ENCODE data around the gene GADD45B. TPM values are rescaled to one million over a fixed set of nuclear protein-coding genes. Genes with fewer than 3 reads are reported as not detected.

Gene GADD45B, protein sequence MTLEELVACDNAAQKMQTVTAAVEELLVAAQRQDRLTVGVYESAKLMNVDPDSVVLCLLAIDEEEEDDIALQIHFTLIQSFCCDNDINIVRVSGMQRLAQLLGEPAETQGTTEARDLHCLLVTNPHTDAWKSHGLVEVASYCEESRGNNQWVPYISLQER
- total RNA-seq = 10 to 100 TPM; 40.6 to 80.0 TPM

DNA sequence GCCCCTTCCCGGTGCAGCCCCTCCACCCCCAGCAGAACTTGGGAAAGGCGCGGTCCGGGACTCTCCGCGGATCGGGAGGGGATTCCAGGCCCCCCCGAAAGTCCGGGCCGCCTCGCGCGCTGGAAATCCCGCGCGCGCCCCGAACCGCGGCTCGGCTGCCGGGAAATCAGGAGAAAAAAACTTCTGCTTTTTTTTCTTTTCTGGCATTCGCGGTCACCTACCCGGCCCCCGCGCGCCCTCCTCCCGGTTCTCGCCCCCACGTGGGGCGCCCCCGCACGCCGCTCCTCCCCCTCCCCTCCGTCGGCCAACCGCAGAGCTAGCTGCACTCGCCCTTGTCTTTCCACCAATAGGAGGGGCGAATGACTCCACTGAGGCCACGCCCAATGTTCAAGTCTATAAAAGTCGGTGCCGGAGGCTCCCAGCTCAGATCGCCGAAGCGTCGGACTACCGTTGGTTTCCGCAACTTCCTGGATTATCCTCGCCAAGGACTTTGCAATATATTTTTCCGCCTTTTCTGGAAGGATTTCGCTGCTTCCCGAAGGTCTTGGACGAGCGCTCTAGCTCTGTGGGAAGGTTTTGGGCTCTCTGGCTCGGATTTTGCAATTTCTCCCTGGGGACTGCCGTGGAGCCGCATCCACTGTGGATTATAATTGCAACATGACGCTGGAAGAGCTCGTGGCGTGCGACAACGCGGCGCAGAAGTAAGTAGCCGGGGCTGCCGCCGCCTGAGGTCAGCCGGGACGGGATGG, at the start of gene GADD45B:
Gene GADD45B, plus strand, starts transcription at position 426 of the 749 bp plus-strand sequence. Its CDS starts 232 bp downstream, at position 658.
- Mint-ChIP-seq H3K9me3 (no peaks in the 10 kb centered on the region), H3K36me3 (ENCODE audit: low read depth) (peaks cover 38% of the 10 kb centered on the region), H3K4me1 (peaks cover 8% of the 10 kb centered on the region), H3K4me3 (peak within 1 kb of the TSS; percentile 98), H3K27me3 (no peaks in the 10 kb centered on the region), H3K27ac (peak within 1 kb of the TSS; percentile 98)
- peak; percentile 60 for ATAC-seq (replicated peaks)

- peaks cover 3% of the 10 kb centered on the region for H3K4me1 Mint-ChIP-seq
- ATAC-seq (replicated peaks) = peak; percentile 20
- peak overlapping the region; percentile 97 for H3K27ac Mint-ChIP-seq
- no peaks in the 10 kb centered on the region for H3K9me3 Mint-ChIP-seq
- peaks cover 34% of the 10 kb centered on the region for H3K36me3 Mint-ChIP-seq (ENCODE audit: low read depth)
- H3K27me3 Mint-ChIP-seq = no peaks in the 10 kb centered on the region
- H3K4me3 Mint-ChIP-seq = peak overlapping the region; percentile 91
Observed at GRCh38 chr19:2426611-2427428, 49.1 kb upstream of the GADD45B start.

DNA sequence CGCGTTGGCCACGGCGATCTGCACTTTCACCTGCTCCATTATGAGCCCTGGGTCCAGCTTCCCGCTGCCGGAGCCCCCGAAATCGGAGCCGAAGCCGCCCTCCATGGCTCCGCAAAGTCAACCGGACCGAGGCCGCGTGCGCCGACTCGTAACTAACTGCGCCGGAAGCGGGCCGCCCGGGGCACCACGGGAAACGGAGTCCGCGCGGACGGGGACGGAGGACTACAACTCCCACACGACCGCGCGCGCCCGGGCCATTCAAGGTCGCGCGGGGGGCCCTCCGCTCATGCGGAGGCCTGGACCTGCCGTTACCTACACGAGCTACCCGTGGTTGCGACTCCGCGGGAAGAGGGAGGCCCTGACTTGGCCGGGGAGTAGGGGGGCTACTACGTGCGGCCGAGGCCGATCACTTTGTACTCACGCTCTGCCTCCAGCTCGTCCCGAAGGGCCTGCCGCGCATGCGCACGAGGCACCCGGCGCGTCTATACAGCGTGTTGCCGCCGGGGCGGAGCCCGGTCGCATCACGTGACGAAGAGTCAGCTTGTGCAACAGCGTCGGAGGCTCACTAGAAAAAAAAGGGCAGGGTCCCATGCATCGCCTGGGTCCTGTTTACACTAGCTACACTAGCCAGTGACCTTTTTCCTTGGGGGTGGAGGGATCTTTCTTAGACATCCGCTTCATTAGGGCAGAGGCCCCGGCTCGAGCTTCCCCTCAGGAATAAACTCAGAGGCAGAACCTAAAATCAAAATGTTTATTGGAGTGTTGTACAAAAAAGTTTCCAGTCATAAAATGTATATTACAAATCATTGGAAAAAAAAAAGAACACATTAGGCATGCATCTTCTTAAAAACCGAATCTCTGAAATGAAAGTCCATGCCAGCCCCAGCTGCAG, 48.3 kb upstream of the GADD45B start, which contains the start of gene TIMM13:
Gene TIMM13, minus strand, starts transcription at position 158 of the 892 bp plus-strand sequence. Its CDS starts 53 bp downstream, at position 105.
- ATAC-seq (replicated peaks) = peak; percentile 96
- peak within 1 kb of the TSS; percentile 91 for H3K4me3 Mint-ChIP-seq
- no peaks in the 10 kb centered on the region for H3K27me3 Mint-ChIP-seq
- H3K36me3 Mint-ChIP-seq (ENCODE audit: low read depth) = peaks cover 36% of the 10 kb centered on the region
- H3K9me3 Mint-ChIP-seq = no peaks in the 10 kb centered on the region
- H3K27ac Mint-ChIP-seq = peak within 1 kb of the TSS; percentile 97
- peaks cover 3% of the 10 kb centered on the region for H3K4me1 Mint-ChIP-seq

DNA sequence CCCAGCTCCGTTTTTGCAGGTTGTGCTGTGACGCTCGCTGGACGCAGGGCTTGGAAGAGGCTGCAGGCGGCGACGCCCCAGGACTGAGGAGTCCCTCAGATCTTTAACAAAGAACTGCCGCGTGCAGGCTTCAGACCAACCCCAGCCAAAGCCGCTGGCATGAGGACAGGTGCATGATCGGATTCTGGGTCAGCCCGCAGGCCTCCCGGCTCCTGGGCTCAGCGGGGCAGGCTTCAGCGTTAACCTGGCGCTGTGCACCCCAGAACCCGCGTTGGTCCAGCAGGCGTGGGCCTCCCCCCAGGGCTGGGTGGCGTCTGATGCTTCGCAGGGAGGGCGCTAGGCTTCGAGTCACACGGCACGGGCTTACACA, 47.6 kb upstream of the GADD45B start:
- Mint-ChIP-seq H3K4me1 (peaks cover 3% of the 10 kb centered on the region), H3K9me3 (no peaks in the 10 kb centered on the region), H3K4me3 (peak overlapping the region; percentile 91), H3K27ac (peak overlapping the region; percentile 97), H3K36me3 (ENCODE audit: low read depth) (peaks cover 36% of the 10 kb centered on the region), H3K27me3 (no peaks in the 10 kb centered on the region)
- ATAC-seq (replicated peaks) = no peak

GRCh38 chr19:2428756-2429711, 46.9 kb upstream of the GADD45B start:
- Mint-ChIP-seq H3K36me3 (ENCODE audit: low read depth) (peaks cover 36% of the 10 kb centered on the region), H3K4me1 (peaks cover 3% of the 10 kb centered on the region), H3K4me3 (no peak overlapping the region), H3K27me3 (no peaks in the 10 kb centered on the region), H3K9me3 (no peaks in the 10 kb centered on the region), H3K27ac (no peak overlapping the region)
- no peak for ATAC-seq (replicated peaks)

DNA sequence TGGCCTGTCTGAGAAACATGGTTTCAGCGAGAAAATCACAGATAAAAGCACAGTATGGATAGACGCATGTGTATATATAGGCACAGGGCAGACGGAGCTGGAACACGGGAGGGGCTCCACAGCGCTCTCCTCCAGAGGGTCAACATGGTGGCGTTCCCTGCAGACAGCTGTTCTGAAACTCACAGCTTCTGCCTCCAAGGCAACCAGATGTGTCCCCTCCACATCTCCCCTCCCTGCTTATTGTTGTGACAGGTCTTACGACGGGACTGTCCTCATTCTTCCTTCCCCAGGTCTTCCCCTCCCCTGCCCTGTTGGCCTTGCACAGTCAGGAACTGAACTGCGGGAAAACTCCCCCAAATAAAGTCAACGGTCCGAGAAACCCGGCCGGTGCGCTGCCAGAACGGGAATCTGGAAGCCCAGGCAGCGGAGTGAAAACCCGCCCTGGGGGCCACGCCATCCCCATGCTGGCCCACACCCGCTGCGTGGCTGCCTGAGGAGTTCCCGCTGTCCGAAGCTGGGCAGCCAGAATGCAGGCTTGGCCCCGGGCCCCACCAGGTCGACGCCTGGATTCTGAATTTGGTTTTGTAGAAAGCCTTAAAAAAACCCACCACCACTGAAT, 45.9 kb upstream of the GADD45B start:
- Mint-ChIP-seq H3K27me3 (no peaks in the 10 kb centered on the region), H3K4me1 (peaks cover 3% of the 10 kb centered on the region), H3K9me3 (no peaks in the 10 kb centered on the region), H3K36me3 (ENCODE audit: low read depth) (peaks cover 42% of the 10 kb centered on the region), H3K4me3 (no peak overlapping the region), H3K27ac (no peak overlapping the region)
- no peak for ATAC-seq (replicated peaks)

GRCh38 chr19:2431318-2432055, 44.4 kb upstream of the GADD45B start:
- H3K27me3 Mint-ChIP-seq = no peaks in the 10 kb centered on the region
- H3K36me3 Mint-ChIP-seq (ENCODE audit: low read depth) = peaks cover 41% of the 10 kb centered on the region
- peaks cover 3% of the 10 kb centered on the region for H3K4me1 Mint-ChIP-seq
- no peak overlapping the region for H3K27ac Mint-ChIP-seq
- no peak for ATAC-seq (replicated peaks)
- H3K4me3 Mint-ChIP-seq = no peak overlapping the region
- H3K9me3 Mint-ChIP-seq = no peaks in the 10 kb centered on the region

GRCh38 chr19:2432131-2432848, 43.6 kb upstream of the GADD45B start:
- ATAC-seq (replicated peaks) = no peak
- no peak overlapping the region for H3K27ac Mint-ChIP-seq
- H3K36me3 Mint-ChIP-seq (ENCODE audit: low read depth) = peaks cover 35% of the 10 kb centered on the region
- no peak overlapping the region for H3K4me3 Mint-ChIP-seq
- no peaks in the 10 kb centered on the region for H3K9me3 Mint-ChIP-seq
- H3K4me1 Mint-ChIP-seq = peaks cover 3% of the 10 kb centered on the region
- no peaks in the 10 kb centered on the region for H3K27me3 Mint-ChIP-seq

GRCh38 chr19:2433854-2434253, 42.1 kb upstream of the GADD45B start:
- Mint-ChIP-seq H3K27ac (no peak overlapping the region), H3K4me3 (no peak overlapping the region), H3K4me1 (no peaks in the 10 kb centered on the region), H3K36me3 (ENCODE audit: low read depth) (peaks cover 37% of the 10 kb centered on the region), H3K9me3 (no peaks in the 10 kb centered on the region), H3K27me3 (no peaks in the 10 kb centered on the region)
- no peak for ATAC-seq (replicated peaks)

DNA sequence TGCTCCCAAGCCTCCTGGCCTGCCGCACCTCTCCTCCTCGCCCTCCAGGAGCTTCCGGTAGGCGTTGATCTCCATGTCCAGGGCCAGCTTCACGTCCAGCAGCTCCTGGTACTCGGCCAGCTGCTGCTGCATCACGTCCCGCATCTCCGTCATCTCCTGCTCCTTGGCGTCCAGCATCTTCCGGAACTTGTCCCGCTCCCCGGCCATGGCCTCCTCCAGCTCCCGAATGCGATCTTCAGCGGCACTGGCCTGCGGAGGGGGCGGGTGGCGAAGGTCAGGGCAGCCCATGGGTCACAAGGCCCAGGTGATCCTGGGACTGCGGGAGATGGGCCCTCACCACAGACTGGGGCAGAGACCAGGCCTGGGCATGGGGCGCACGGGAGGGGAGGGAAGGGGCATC, 41.7 kb upstream of the GADD45B start:
- no peaks in the 10 kb centered on the region for H3K4me1 Mint-ChIP-seq
- no peaks in the 10 kb centered on the region for H3K9me3 Mint-ChIP-seq
- no peak overlapping the region for H3K27ac Mint-ChIP-seq
- no peak for ATAC-seq (replicated peaks)
- H3K36me3 Mint-ChIP-seq (ENCODE audit: low read depth) = peaks cover 37% of the 10 kb centered on the region
- no peaks in the 10 kb centered on the region for H3K27me3 Mint-ChIP-seq
- H3K4me3 Mint-ChIP-seq = no peak overlapping the region

- no peak overlapping the region for H3K27ac Mint-ChIP-seq
- no peaks in the 10 kb centered on the region for H3K4me1 Mint-ChIP-seq
- ATAC-seq (replicated peaks) = no peak
- H3K27me3 Mint-ChIP-seq = no peaks in the 10 kb centered on the region
- peaks cover 37% of the 10 kb centered on the region for H3K36me3 Mint-ChIP-seq (ENCODE audit: low read depth)
- H3K9me3 Mint-ChIP-seq = no peaks in the 10 kb centered on the region
- H3K4me3 Mint-ChIP-seq = no peak overlapping the region
Observed at GRCh38 chr19:2434721-2435265, 41.1 kb upstream of the GADD45B start.

Measured in activated T-helper 17 cell treated with anti-CD3 and anti-CD28 coated beads, Interleukin-2, amount 50 U/mL, for 72 hours (primary cell).